ENCODE measurements around the gene SRC. TPM values are rescaled to one million over a fixed set of nuclear protein-coding genes. Genes with fewer than 3 reads are reported as not detected.

Gene SRC
- total and polyA plus RNA-seq, 2 experiments from 2014 or later, result 8.0 to 25.9 TPM

- H3K79me2 ChIP-seq (replicated peaks; ENCODE audit: insufficient read depth), result no peaks in the 10 kb centered on the region
- no peak overlapping the region for H3K27ac ChIP-seq (ENCODE audit: low read depth)
- no peaks in the 10 kb centered on the region for H3K4me1 ChIP-seq (ENCODE audit: insufficient read depth)
- H3K27ac Mint-ChIP-seq, result no peak overlapping the region
- DNase-seq (ENCODE audit: low spot score) (no peak), ATAC-seq (no peak)
- no peak overlapping the region for H3K4me2 ChIP-seq
- no peaks in the 10 kb centered on the region for H3K9me2 ChIP-seq (ENCODE audit: insufficient read depth)
- H4K20me1 ChIP-seq (replicated peaks; ENCODE audit: insufficient read depth), result no peaks in the 10 kb centered on the region
- peaks cover 8% of the 10 kb centered on the region for H3K4me1 Mint-ChIP-seq
- H3K36me3 ChIP-seq (ENCODE audit: insufficient read depth), result no peaks in the 10 kb centered on the region
- no peak overlapping the region for H3K4me3 Mint-ChIP-seq
- no peaks in the 10 kb centered on the region for H3F3A ChIP-seq (replicated peaks; ENCODE audit: low read depth)
- H3K9me3 Mint-ChIP-seq, result no peaks in the 10 kb centered on the region
- no peaks in the 10 kb centered on the region for H3K27me3 ChIP-seq (ENCODE audit: insufficient read depth)
- TF ChIP-seq EZH2phosphoT487 (IDR thresholded peaks at IDR 0.05; ENCODE audit: unreplicated experiment) (no peak), REST (IDR thresholded peaks at IDR 0.05; ENCODE audit: unreplicated experiment) (no peak), EZH2 (IDR thresholded peaks at IDR 0.05; ENCODE audit: low read depth, unreplicated experiment) (no peak), POLR2AphosphoS5 (IDR thresholded peaks at IDR 0.05; ENCODE audit: low read depth) (no peak), CREB1 (CRISPR knock-in tag; IDR thresholded peaks at IDR 0.05; ENCODE audit: low read depth) (no peak), JUNB (IDR thresholded peaks at IDR 0.05; ENCODE audit: unreplicated experiment) (no peak), ZNF331 (CRISPR knock-in tag; IDR thresholded peaks at IDR 0.05; ENCODE audit: low read depth) (no peak), STAT1 (IDR thresholded peaks at IDR 0.05; ENCODE audit: unreplicated experiment) (no peak), NANOG (IDR thresholded peaks at IDR 0.05; ENCODE audit: borderline replicate concordance) (no peak), ZNF114 (CRISPR knock-in tag; IDR thresholded peaks at IDR 0.05) (no peak)
- TF ChIP-seq, protein P1, sequence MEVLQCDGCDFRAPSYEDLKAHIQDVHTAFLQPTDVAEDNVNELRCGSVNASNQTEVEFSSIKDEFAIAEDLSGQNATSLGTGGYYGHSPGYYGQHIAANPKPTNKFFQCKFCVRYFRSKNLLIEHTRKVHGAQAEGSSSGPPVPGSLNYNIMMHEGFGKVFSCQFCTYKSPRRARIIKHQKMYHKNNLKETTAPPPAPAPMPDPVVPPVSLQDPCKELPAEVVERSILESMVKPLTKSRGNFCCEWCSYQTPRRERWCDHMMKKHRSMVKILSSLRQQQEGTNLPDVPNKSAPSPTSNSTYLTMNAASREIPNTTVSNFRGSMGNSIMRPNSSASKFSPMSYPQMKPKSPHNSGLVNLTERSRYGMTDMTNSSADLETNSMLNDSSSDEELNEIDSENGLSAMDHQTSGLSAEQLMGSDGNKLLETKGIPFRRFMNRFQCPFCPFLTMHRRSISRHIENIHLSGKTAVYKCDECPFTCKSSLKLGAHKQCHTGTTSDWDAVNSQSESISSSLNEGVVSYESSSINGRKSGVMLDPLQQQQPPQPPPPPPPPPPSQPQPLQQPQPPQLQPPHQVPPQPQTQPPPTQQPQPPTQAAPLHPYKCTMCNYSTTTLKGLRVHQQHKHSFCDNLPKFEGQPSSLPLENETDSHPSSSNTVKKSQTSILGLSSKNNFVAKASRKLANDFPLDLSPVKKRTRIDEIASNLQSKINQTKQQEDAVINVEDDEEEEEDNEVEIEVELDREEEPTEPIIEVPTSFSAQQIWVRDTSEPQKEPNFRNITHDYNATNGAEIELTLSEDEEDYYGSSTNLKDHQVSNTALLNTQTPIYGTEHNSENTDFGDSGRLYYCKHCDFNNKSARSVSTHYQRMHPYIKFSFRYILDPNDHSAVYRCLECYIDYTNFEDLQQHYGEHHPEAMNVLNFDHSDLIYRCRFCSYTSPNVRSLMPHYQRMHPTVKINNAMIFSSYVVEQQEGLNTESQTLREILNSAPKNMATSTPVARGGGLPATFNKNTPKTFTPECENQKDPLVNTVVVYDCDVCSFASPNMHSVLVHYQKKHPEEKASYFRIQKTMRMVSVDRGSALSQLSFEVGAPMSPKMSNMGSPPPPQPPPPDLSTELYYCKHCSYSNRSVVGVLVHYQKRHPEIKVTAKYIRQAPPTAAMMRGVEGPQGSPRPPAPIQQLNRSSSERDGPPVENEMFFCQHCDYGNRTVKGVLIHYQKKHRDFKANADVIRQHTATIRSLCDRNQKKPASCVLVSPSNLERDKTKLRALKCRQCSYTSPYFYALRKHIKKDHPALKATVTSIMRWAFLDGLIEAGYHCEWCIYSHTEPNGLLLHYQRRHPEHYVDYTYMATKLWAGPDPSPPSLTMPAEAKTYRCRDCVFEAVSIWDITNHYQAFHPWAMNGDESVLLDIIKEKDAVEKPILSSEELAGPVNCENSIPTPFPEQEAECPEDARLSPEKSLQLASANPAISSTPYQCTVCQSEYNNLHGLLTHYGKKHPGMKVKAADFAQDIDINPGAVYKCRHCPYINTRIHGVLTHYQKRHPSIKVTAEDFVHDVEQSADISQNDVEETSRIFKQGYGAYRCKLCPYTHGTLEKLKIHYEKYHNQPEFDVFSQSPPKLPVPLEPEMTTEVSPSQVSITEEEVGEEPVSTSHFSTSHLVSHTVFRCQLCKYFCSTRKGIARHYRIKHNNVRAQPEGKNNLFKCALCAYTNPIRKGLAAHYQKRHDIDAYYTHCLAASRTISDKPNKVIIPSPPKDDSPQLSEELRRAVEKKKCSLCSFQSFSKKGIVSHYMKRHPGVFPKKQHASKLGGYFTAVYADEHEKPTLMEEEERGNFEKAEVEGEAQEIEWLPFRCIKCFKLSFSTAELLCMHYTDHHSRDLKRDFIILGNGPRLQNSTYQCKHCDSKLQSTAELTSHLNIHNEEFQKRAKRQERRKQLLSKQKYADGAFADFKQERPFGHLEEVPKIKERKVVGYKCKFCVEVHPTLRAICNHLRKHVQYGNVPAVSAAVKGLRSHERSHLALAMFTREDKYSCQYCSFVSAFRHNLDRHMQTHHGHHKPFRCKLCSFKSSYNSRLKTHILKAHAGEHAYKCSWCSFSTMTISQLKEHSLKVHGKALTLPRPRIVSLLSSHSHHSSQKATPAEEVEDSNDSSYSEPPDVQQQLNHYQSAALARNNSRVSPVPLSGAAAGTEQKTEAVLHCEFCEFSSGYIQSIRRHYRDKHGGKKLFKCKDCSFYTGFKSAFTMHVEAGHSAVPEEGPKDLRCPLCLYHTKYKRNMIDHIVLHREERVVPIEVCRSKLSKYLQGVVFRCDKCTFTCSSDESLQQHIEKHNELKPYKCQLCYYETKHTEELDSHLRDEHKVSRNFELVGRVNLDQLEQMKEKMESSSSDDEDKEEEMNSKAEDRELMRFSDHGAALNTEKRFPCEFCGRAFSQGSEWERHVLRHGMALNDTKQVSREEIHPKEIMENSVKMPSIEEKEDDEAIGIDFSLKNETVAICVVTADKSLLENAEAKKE (CRISPR knock-in tag; IDR thresholded peaks at IDR 0.05), result no peak
- TF ChIP-seq, protein P2, sequence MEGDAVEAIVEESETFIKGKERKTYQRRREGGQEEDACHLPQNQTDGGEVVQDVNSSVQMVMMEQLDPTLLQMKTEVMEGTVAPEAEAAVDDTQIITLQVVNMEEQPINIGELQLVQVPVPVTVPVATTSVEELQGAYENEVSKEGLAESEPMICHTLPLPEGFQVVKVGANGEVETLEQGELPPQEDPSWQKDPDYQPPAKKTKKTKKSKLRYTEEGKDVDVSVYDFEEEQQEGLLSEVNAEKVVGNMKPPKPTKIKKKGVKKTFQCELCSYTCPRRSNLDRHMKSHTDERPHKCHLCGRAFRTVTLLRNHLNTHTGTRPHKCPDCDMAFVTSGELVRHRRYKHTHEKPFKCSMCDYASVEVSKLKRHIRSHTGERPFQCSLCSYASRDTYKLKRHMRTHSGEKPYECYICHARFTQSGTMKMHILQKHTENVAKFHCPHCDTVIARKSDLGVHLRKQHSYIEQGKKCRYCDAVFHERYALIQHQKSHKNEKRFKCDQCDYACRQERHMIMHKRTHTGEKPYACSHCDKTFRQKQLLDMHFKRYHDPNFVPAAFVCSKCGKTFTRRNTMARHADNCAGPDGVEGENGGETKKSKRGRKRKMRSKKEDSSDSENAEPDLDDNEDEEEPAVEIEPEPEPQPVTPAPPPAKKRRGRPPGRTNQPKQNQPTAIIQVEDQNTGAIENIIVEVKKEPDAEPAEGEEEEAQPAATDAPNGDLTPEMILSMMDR (conservative IDR thresholded peaks at IDR 0.05; ENCODE audit: low read depth in 2 of 2), result no peak
- TF ChIP-seq, protein P3, sequence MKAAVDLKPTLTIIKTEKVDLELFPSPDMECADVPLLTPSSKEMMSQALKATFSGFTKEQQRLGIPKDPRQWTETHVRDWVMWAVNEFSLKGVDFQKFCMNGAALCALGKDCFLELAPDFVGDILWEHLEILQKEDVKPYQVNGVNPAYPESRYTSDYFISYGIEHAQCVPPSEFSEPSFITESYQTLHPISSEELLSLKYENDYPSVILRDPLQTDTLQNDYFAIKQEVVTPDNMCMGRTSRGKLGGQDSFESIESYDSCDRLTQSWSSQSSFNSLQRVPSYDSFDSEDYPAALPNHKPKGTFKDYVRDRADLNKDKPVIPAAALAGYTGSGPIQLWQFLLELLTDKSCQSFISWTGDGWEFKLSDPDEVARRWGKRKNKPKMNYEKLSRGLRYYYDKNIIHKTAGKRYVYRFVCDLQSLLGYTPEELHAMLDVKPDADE (IDR thresholded peaks at IDR 0.05), result no peak
- H3K27me3 Mint-ChIP-seq (ENCODE audit: insufficient read depth, low read depth, poor library complexity), result peaks cover 10% of the 10 kb centered on the region
- peaks cover 20% of the 10 kb centered on the region for H3K36me3 Mint-ChIP-seq (ENCODE audit: low read depth)
- no peak overlapping the region for H3K4me3 ChIP-seq
- no peak overlapping the region for H2AFZ ChIP-seq
Measured at GRCh38 chr20:37388831-37389230, 42.9 kb downstream of the SRC start.
